Erythroblast (primary cell): Measurements from ENCODE around the gene KRTAP10-4.

ENCODE experiments used
- GATA1 ChIP-seq: IDR thresholded peaks from 2 replicates; pipeline ENCODE4 v1.6.1; 2011; ENCODE audit warnings: low read depth, mild to moderate bottlenecking, control low read depth, low read length, moderate library complexity
- POLR2A ChIP-seq: IDR thresholded peaks from 2 replicates; pipeline ENCODE4 v1.6.1; 2011; ENCODE audit warnings: mild to moderate bottlenecking, low read length

- TF ChIP-seq POLR2A (no peak), GATA1 (no peak)
Observed at GRCh38 chr21:44524414-44525371, 48.8 kb upstream of the KRTAP10-4 start.
